ENCODE results near the gene SOD2. TPM values are rescaled to one million over a fixed set of nuclear protein-coding genes. Genes with fewer than 3 reads are reported as not detected.

The SOD2 gene
- total and polyA plus RNA-seq, 12 donors: 129 to 3,032 (median 386) TPM

- WGBS, 4 donors: 67 to 100% (median 93%) methylated on average over 2 of the region's 2 CpGs
- Histone ChIP-seq H3K36me3 (replicated peaks in 1 of 2) (no peaks in the 10 kb centered on the region), H3K4me1 (replicated peaks in 1 of 2) (no peaks in the 10 kb centered on the region), H3K27ac (no peak overlapping the region), H3K27me3 (no peaks in the 10 kb centered on the region), H3K4me3 (no peak overlapping the region), H3K9me3 (replicated peaks in 1 of 3) (no peaks in the 10 kb centered on the region)
- intact Hi-C loops (cut with DNase I): no loop called here
- no peak for DNase-seq
- no peak for TF ChIP-seq POLR2A (IDR thresholded peaks at IDR 0.05)
- no peak for TF ChIP-seq CTCF (IDR thresholded peaks at IDR 0.05)
These were observed 46.3 kb downstream of the SOD2 start for GRCh38 chr6:159646733-159647132.

GRCh38 chr6:159646116-159646515, 46.9 kb downstream of the SOD2 start:
- no peaks in the 10 kb centered on the region for H3K27me3 ChIP-seq
- WGBS, 4 donors: 95 to 98% (median 96%) methylated on average over 1 of the region's 1 CpG
- H3K4me3 ChIP-seq: no peak overlapping the region
- no peak for DNase-seq
- H3K27ac ChIP-seq: no peak overlapping the region
- intact Hi-C loops (cut with DNase I): no loop called here
- TF ChIP-seq CTCF (IDR thresholded peaks at IDR 0.05) (no peak), POLR2A (IDR thresholded peaks at IDR 0.05) (no peak)
- H3K4me1 ChIP-seq (replicated peaks in 1 of 2): no peaks in the 10 kb centered on the region
- no peaks in the 10 kb centered on the region for H3K9me3 ChIP-seq (replicated peaks in 1 of 3)
- H3K36me3 ChIP-seq (replicated peaks in 1 of 2): no peaks in the 10 kb centered on the region

GRCh38 chr6:159645640-159646039, 47.4 kb downstream of the SOD2 start:
- no peak for DNase-seq
- intact Hi-C loops (cut with DNase I): no loop called here
- no peaks in the 10 kb centered on the region for H3K27me3 ChIP-seq
- H3K4me3 ChIP-seq: no peak overlapping the region
- no peaks in the 10 kb centered on the region for H3K36me3 ChIP-seq (replicated peaks in 1 of 2)
- H3K4me1 ChIP-seq (replicated peaks in 1 of 2): no peaks in the 10 kb centered on the region
- TF ChIP-seq POLR2A (IDR thresholded peaks at IDR 0.05) (no peak), CTCF (IDR thresholded peaks at IDR 0.05) (no peak)
- no peaks in the 10 kb centered on the region for H3K9me3 ChIP-seq (replicated peaks in 1 of 3)
- H3K27ac ChIP-seq: no peak overlapping the region
- 73 to 81% (median 75%) methylated on average over 4 of the region's 4 CpGs for whole genome bisulfite sequencing, 4 donors

Small RNA genes within 50 kb of the gene (small RNA-seq; reads per million reads assigned to genes)
- gene RNU4ATAC18P: 0 reads per million in 2 donors

Other genes starting within 250 kb of the SOD2 start
- 100 to 1,000 TPM in 4 of 9 donors, 10 to 100 TPM in 5; 78.9 to 145 (median 89.2) TPM for gene WTAP, start 34.3 kb upstream of the SOD2 start, total RNA-seq
- gene WTAP, start 34.3 kb upstream of the SOD2 start, polyA plus RNA-seq: 100 to 1,000 TPM in 2 of 3 donors, 10 to 100 TPM in 1; 56.8 to 162 (median 116) TPM
- gene ACAT2, start 68.8 kb upstream of the SOD2 start, total RNA-seq: 100 to 1,000 TPM in 2 of 9 donors, 10 to 100 TPM in 6, 1 to 10 TPM in 1; 8.7 to 272 (median 19.0) TPM
- 100 to 1,000 TPM in 1 of 3 donors, 10 to 100 TPM in 2; 10.1 to 305 (median 17.4) TPM for gene ACAT2, start 68.8 kb upstream of the SOD2 start, polyA plus RNA-seq
- gene TCP1, start 96.4 kb upstream of the SOD2 start, total RNA-seq: 100 to 1,000 TPM in 6 of 9 donors, 10 to 100 TPM in 3; 81.9 to 290 (median 124) TPM
- gene TCP1, start 96.4 kb upstream of the SOD2 start, polyA plus RNA-seq: 100 to 1,000 TPM in 1 of 3 donors, 10 to 100 TPM in 2; 59.0 to 235 (median 88.8) TPM
- 100 to 1,000 TPM in 3 of 9 donors, 10 to 100 TPM in 6; 63.7 to 199 (median 78.5) TPM for gene MRPL18, start 97.2 kb upstream of the SOD2 start, total RNA-seq
- 100 to 1,000 TPM; 110 to 138 (median 132) TPM for gene MRPL18, start 97.2 kb upstream of the SOD2 start, polyA plus RNA-seq
- gene PNLDC1, start 107.0 kb upstream of the SOD2 start, total RNA-seq: 1 to 10 TPM in 1 of 9 donors, under 1 TPM in 2, not detected in 6; 0.14 to 2.9 (median 0.39) TPM
- under 1 TPM in 2 of 3 donors, not detected in 1; 0.07 to 0.48 TPM for gene PNLDC1, start 107.0 kb upstream of the SOD2 start, polyA plus RNA-seq
- gene MAS1, start 197.7 kb upstream of the SOD2 start, total RNA-seq: under 1 TPM in 1 of 9 donors, not detected in 8; under 0.01 TPM
- under 1 TPM in 1 of 3 donors, not detected in 2; under 0.01 TPM for gene MAS1, start 197.7 kb upstream of the SOD2 start, polyA plus RNA-seq